Testis (tissue), 3 donors: ENCODE data around the gene LRRC2. TPM values are rescaled to one million over a fixed set of nuclear protein-coding genes. Genes with fewer than 3 reads are reported as not detected.

Experiments
- DNase-seq: peaks from one replicate; pipeline ENCODE4 v3.0.0-alpha.2; 2019
- H3K27ac ChIP-seq, 2 donors: fragments of 200-600 bp; sonication (generic); one replicate each; pipeline ENCODE4 v1.5.1; 2019
- H3K27me3 ChIP-seq: fragments of 200-600 bp; sonication (generic); one replicate; pipeline ENCODE4 v1.5.1; 2019
- H3K36me3 ChIP-seq: fragments of 200-600 bp; sonication (generic); one replicate; pipeline ENCODE4 v1.5.1; 2017; ENCODE audit warnings: low read depth; ENCODE audit errors: missing control alignments
- H3K4me1 ChIP-seq: fragments of 200-600 bp; sonication (generic); one replicate; pipeline ENCODE4 v1.5.1; 2019
- H3K4me3 ChIP-seq, 2 donors: fragments of 200-600 bp; sonication (generic); one replicate each; pipeline ENCODE4 v1.5.1; 2017 to 2019
- H3K9me3 ChIP-seq: fragments of 200-600 bp; sonication (generic); one replicate; pipeline ENCODE4 v1.5.1; 2017
- CTCF ChIP-seq, 3 experiments: fragments of 450-650 bp in 2 of 3; fragments of 200-600 bp in 1 of 3; sonication (generic) in 1 of 3; IDR thresholded peaks; one replicate each; pipeline ENCODE4 v1.5.1; 2016 to 2019; ENCODE audit warnings: antibody characterized with exemption in 3 of 3, mild to moderate bottlenecking in 2 of 3, moderate library complexity in 1 of 3
- POLR2A ChIP-seq: fragments of 450-650 bp; IDR thresholded peaks from one replicate; pipeline ENCODE4 v1.6.1; 2017; ENCODE audit warnings: antibody characterized with exemption, mild to moderate bottlenecking, moderate library complexity
- WGBS, 2 donors: methylation state at CpG; one replicate each; pipeline ENCODE4 v1.1.5; 2018; 5-methylcytosine and 5-hydroxymethylcytosine counted together
- intact Hi-C: fragments of 100-400 bp; cut with DNase I; formaldehyde crosslinking; loops from one replicate; pipeline ENCODE4 v1.15.1; 2023; ENCODE audit warnings: low total_unique reads
- polyA plus RNA-seq: library from polyadenylated mRNA; stranded (reverse); fragments of 350-450 nt; fragmentation: Illumina TruSeq; extraction: RNeasy Lipid Tissue Mini Kit (QIAGEN cat#74804); gene quantifications from one replicate; pipeline ENCODE4 v1.2.3, GENCODE V29; 2014; ENCODE audit warnings: low read depth, low replicate concordance; ENCODE audit not compliant: insufficient read depth
- total RNA-seq, 2 donors: library from RNA; depleted of rRNA; stranded (reverse); fragments of >200 nt; gene quantifications; one replicate each; pipeline ENCODE4 v1.2.3, GENCODE V29; 2016

LRRC2 gene
- total and polyA plus RNA-seq, 3 donors from 2014 or later = 0.71 to 2.2 (median 0.99) TPM

- Histone ChIP-seq H3K36me3 (no peaks in the 10 kb centered on the region), H3K4me3 (no peak overlapping the region), H3K9me3 (no peaks in the 10 kb centered on the region), H3K27ac (no peak overlapping the region), H3K27me3 (no peaks in the 10 kb centered on the region), H3K4me1 (no peaks in the 10 kb centered on the region)
- intact Hi-C loops = no loop called here
- no peak for TF ChIP-seq POLR2A
- TF ChIP-seq CTCF (IDR thresholded peaks at IDR 0.05) = no peak
- WGBS, 2 donors = 84 to 98% methylated on average over 2 of the region's 2 CpGs
- no peak for DNase-seq
Observed at GRCh38 chr3:46519952-46520351, 46.1 kb downstream of the LRRC2 start.

- 86 to 97% methylated on average over 2 of the region's 2 CpGs for WGBS, 2 donors
- no peak for TF ChIP-seq POLR2A
- H3K9me3 ChIP-seq = no peaks in the 10 kb centered on the region
- H3K27ac ChIP-seq = no peak overlapping the region
- no peak overlapping the region for H3K4me3 ChIP-seq
- no peaks in the 10 kb centered on the region for H3K4me1 ChIP-seq
- no peaks in the 10 kb centered on the region for H3K27me3 ChIP-seq
- intact Hi-C loops = no loop called here
- no peak for DNase-seq
- H3K36me3 ChIP-seq = no peaks in the 10 kb centered on the region
Observed at GRCh38 chr3:46517784-46518181, 48.3 kb downstream of the LRRC2 start.

- no peaks in the 10 kb centered on the region for H3K9me3 ChIP-seq
- intact Hi-C loops = no loop called here
- no peaks in the 10 kb centered on the region for H3K4me1 ChIP-seq
- WGBS, 2 donors = 84 to 95% methylated on average over 7 of the region's 7 CpGs
- no peaks in the 10 kb centered on the region for H3K36me3 ChIP-seq
- H3K27ac ChIP-seq = no peak overlapping the region
- no peak for TF ChIP-seq CTCF (IDR thresholded peaks at IDR 0.05)
- H3K27me3 ChIP-seq = no peaks in the 10 kb centered on the region
- no peak for DNase-seq
- no peak overlapping the region for H3K4me3 ChIP-seq
Observed at GRCh38 chr3:46517016-46517783, 48.9 kb downstream of the LRRC2 start.

GRCh38 chr3:46516521-46516920 lies 49.6 kb downstream of the LRRC2 start:
- TF ChIP-seq CTCF (IDR thresholded peaks at IDR 0.05) (no peak), POLR2A (no peak)
- no peaks in the 10 kb centered on the region for H3K9me3 ChIP-seq
- no peaks in the 10 kb centered on the region for H3K27me3 ChIP-seq
- H3K27ac ChIP-seq = no peak overlapping the region
- no peaks in the 10 kb centered on the region for H3K36me3 ChIP-seq
- 70 to 74% methylated on average over 4 of the region's 4 CpGs for WGBS, 2 donors
- intact Hi-C loops = no loop called here
- no peak for DNase-seq
- H3K4me1 ChIP-seq = no peaks in the 10 kb centered on the region
- no peak overlapping the region for H3K4me3 ChIP-seq

GRCh38 chr3:46512191-46512749 lies 53.8 kb downstream of the LRRC2 start:
- no peaks in the 10 kb centered on the region for H3K4me1 ChIP-seq
- H3K9me3 ChIP-seq = no peaks in the 10 kb centered on the region
- H3K4me3 ChIP-seq = no peak overlapping the region
- no peak for TF ChIP-seq POLR2A
- TF ChIP-seq CTCF (IDR thresholded peaks at IDR 0.05) = no peak
- 76 to 81% methylated on average over 2 of the region's 2 CpGs for WGBS, 2 donors
- no peak overlapping the region for H3K27ac ChIP-seq
- no peaks in the 10 kb centered on the region for H3K27me3 ChIP-seq
- no peak for DNase-seq
- no peaks in the 10 kb centered on the region for H3K36me3 ChIP-seq
- intact Hi-C loops = no loop called here
